NCI-H345 treated with DMSO at 0.1 percent for 48 hours (cell line): Measurements from ENCODE around the gene SLC44A3.

ENCODE experiments used
- DNase-seq: peaks from one replicate; lab custom pipeline; 2025; ENCODE audit not compliant: unreplicated experiment; lab: John Stamatoyannopoulos, UW

Gene SLC44A3

GRCh38 chr1:94819945-94820746 lies at the start of gene SLC44A3:
Gene SLC44A3, plus strand, starts transcription at chr1:94820357. Its CDS starts 95 bp downstream, at chr1:94820452.
- peak; percentile 43 for DNase-seq

- DNase-seq = no peak
These were observed 47.9 kb upstream of the SLC44A3 start for GRCh38 chr1:94772230-94772641.

GRCh38 chr1:94772845-94773244 lies 47.3 kb upstream of the SLC44A3 start:
- no peak for DNase-seq

- DNase-seq = no peak
These were observed 46.8 kb upstream of the SLC44A3 start for GRCh38 chr1:94773296-94773809.

- no peak for DNase-seq
These were observed 46.2 kb upstream of the SLC44A3 start for GRCh38 chr1:94773931-94774422.

GRCh38 chr1:94776474-94776873 lies 43.7 kb upstream of the SLC44A3 start:
- no peak for DNase-seq

GRCh38 chr1:94777281-94777680 lies 42.9 kb upstream of the SLC44A3 start:
- DNase-seq = no peak

GRCh38 chr1:94778808-94779207 lies 41.3 kb upstream of the SLC44A3 start:
- DNase-seq = no peak

GRCh38 chr1:94783342-94784189 lies 36.6 kb upstream of the SLC44A3 start:
- no peak for DNase-seq

- DNase-seq = no peak
These were observed 36.0 kb upstream of the SLC44A3 start for GRCh38 chr1:94784190-94784515.

GRCh38 chr1:94787691-94788090 lies 32.5 kb upstream of the SLC44A3 start:
- no peak for DNase-seq

- DNase-seq = no peak
These were observed 29.9 kb upstream of the SLC44A3 start for GRCh38 chr1:94790246-94790645.

- no peak for DNase-seq
These were observed 29.5 kb upstream of the SLC44A3 start for GRCh38 chr1:94790670-94791069.

GRCh38 chr1:94792473-94793295 lies 27.5 kb upstream of the SLC44A3 start:
- DNase-seq = no peak

GRCh38 chr1:94793296-94793656 lies 26.9 kb upstream of the SLC44A3 start:
- no peak for DNase-seq

GRCh38 chr1:94795434-94795833 lies 24.7 kb upstream of the SLC44A3 start:
- DNase-seq = no peak

- no peak for DNase-seq
These were observed 23.9 kb upstream of the SLC44A3 start for GRCh38 chr1:94796266-94796665.

GRCh38 chr1:94797291-94797690 lies 22.9 kb upstream of the SLC44A3 start:
- no peak for DNase-seq

GRCh38 chr1:94798054-94798453 lies 22.1 kb upstream of the SLC44A3 start:
- DNase-seq = no peak

- no peak for DNase-seq
These were observed 21.7 kb upstream of the SLC44A3 start for GRCh38 chr1:94798462-94798861.

- DNase-seq = no peak
These were observed 21.0 kb upstream of the SLC44A3 start for GRCh38 chr1:94799206-94799605.
